Measurements from ENCODE around the gene CHST7.
A peak's percentile ranks its signal among the peaks of the same experiment; 100 is the strongest.

The CHST7 gene

DNA sequence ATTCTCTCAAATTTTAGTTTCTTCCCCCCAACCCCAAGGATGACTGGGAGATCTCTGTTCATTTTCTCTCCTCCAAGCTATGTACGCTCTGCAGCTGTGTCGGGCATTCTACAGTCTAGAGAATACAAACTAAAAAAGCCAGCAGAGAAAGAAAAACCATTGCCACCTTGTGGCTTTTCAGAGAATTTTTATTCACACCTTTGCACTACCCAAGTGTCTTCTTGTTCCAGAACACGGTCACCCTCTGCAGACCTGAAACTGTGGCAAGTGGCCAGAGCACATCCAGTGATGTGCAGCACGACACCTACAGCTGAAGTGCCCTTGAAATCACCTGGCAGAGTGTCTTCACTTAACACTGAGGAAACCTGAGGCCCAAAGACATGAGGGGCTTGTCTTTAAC, 68.6 kb downstream of the CHST7 start:
- no peak for DNase-seq (ENCODE audit: extremely low read depth, low read depth)

DNA sequence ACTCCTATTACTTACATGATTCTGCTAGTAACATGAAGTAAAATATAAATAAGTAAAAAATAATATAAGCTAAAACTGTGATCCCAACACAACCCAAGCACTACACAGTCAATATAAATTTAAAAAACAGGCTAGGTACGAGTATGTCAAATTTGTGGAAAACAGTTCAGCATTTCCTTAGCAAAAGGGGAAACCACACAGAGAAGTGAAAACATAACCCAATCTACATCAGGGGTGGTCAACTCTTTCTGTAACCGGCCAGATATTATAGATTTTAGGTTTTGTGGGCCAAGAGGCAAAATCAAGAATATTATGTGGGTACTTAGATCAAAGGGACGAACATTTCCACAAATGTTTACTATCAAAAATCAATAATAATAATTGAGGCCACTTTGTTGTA, 70.1 kb downstream of the CHST7 start:
- no peak for DNase-seq (ENCODE audit: extremely low read depth, low read depth)
- TF ChIP-seq, protein P1, sequence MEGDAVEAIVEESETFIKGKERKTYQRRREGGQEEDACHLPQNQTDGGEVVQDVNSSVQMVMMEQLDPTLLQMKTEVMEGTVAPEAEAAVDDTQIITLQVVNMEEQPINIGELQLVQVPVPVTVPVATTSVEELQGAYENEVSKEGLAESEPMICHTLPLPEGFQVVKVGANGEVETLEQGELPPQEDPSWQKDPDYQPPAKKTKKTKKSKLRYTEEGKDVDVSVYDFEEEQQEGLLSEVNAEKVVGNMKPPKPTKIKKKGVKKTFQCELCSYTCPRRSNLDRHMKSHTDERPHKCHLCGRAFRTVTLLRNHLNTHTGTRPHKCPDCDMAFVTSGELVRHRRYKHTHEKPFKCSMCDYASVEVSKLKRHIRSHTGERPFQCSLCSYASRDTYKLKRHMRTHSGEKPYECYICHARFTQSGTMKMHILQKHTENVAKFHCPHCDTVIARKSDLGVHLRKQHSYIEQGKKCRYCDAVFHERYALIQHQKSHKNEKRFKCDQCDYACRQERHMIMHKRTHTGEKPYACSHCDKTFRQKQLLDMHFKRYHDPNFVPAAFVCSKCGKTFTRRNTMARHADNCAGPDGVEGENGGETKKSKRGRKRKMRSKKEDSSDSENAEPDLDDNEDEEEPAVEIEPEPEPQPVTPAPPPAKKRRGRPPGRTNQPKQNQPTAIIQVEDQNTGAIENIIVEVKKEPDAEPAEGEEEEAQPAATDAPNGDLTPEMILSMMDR (IDR thresholded peaks at IDR 0.05; ENCODE audit: low read depth, low read length), result no peak

More for the DNA sequence above, 68.6 kb downstream of the CHST7 start:
- TF ChIP-seq, protein P1 (IDR thresholded peaks at IDR 0.05; ENCODE audit: low read depth, low read length), result peak; percentile 32

DNA sequence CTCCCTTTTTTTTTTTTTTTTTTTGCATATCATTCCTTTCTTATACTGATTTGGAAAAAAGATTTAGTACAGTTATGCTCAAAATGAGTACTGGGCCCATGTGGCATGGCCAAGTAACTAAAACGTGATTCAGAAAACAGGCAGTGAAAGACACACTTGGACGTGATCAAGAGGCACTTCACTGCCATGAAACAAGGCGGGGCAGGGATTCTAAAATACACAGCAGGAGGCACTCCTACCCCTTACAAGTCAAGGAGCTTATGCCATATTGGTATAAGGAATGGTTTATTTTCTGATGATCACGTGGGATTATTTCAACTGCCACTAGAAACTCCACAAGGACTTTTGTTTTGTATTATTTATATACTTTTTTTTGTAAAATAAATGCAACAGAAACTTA, 72.0 kb downstream of the CHST7 start:
- no peak for DNase-seq (ENCODE audit: extremely low read depth, low read depth)
- TF ChIP-seq, protein P1 (IDR thresholded peaks at IDR 0.05; ENCODE audit: low read depth, low read length), result no peak

DNA sequence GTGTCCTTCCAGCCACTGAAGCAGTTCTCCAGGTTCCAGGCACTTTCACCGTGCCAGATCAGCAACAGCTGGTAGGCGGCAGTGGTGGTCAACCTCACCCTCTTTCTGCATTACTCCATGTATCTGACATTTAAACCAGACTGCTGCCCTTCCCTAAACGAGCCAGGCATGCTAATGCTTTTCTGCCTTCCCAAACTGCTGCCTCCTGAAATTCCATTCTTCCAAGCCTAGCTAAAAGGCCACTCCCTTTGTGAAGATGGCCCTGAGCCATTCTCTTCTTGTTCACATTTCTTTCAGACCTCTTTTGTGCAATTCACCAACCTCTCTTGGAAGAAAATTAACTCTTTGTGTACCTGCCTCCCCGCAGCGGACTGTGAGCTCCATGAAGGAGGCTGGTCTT, 73.7 kb downstream of the CHST7 start:
- no peak for DNase-seq (ENCODE audit: extremely low read depth, low read depth)
- TF ChIP-seq, protein P1 (IDR thresholded peaks at IDR 0.05; ENCODE audit: low read depth, low read length), result no peak

Data from AG09319 (cell line).